Limb (tissue), 2 donors: Measurements from ENCODE around the gene GALT.

Experiments used
- DNase-seq, 2 donors: peaks; one replicate each; pipeline ENCODE4 v3.0.0-alpha.2; 2016; ENCODE audit errors: extremely low spot score in 2 of 2

GALT gene

GRCh38 chr9:34651876-34652601, 5.6 kb downstream of the GALT start, which contains the start of gene IL11RA:
Gene IL11RA, plus strand, starts transcription at chr9:34652185. Its CDS starts 3,033 bp downstream, at chr9:34655218.
- DNase-seq, result peak; percentile 82

- no peak for DNase-seq
These were observed 6.1 kb downstream of the GALT start for GRCh38 chr9:34652602-34653000.

GRCh38 chr9:34653151-34654072, 6.9 kb downstream of the GALT start:
- DNase-seq, result peak; percentile 72 to 87

- peak; percentile 81 to 86 for DNase-seq
These were observed 8.0 kb downstream of the GALT start for GRCh38 chr9:34654323-34655051.

GRCh38 chr9:34655394-34655793, 8.9 kb downstream of the GALT start:
- no peak for DNase-seq

- no peak for DNase-seq
These were observed 10.5 kb downstream of the GALT start for GRCh38 chr9:34656992-34657391.

- DNase-seq, result no peak
These were observed 12.0 kb downstream of the GALT start for GRCh38 chr9:34658461-34658860.

GRCh38 chr9:34659592-34660253, 13.2 kb downstream of the GALT start:
- DNase-seq, result no peak

- no peak for DNase-seq
These were observed 16.2 kb downstream of the GALT start, which contains the start of gene CCL27 for GRCh38 chr9:34662526-34663302. Gene CCL27, minus strand, starts transcription at chr9:34662657. Its CDS starts 24 bp downstream, at chr9:34662633.

- no peak for DNase-seq
These were observed 16.8 kb downstream of the GALT start for GRCh38 chr9:34663303-34663605.

- peak; percentile 65 to 83 for DNase-seq
These were observed 18.0 kb downstream of the GALT start for GRCh38 chr9:34664281-34665066.

- no peak for DNase-seq
These were observed 18.5 kb downstream of the GALT start for GRCh38 chr9:34665067-34665380.

- peak; percentile 94 to 95 for DNase-seq
These were observed 19.1 kb downstream of the GALT start for GRCh38 chr9:34665381-34666250.

- no peak for DNase-seq
These were observed 23.5 kb downstream of the GALT start for GRCh38 chr9:34669809-34670562.

- no peak for DNase-seq
These were observed 24.8 kb downstream of the GALT start for GRCh38 chr9:34671307-34671706.

- DNase-seq, result no peak
These were observed 28.0 kb downstream of the GALT start for GRCh38 chr9:34674440-34674839.

- peak in 1 of 2 donors; percentile 72 for DNase-seq
These were observed 28.7 kb downstream of the GALT start for GRCh38 chr9:34675048-34675714.

- no peak for DNase-seq
These were observed 29.4 kb downstream of the GALT start for GRCh38 chr9:34675869-34676268.
